Activated CD4-positive, alpha-beta T cell treated with anti-CD3 and anti-CD28 coated beads, Interleukin-2, amount 50 U/mL, for 4 hours (primary cell): ENCODE measurements around the gene REEP3.
A peak's percentile ranks its signal among the peaks of the same experiment; 100 is the strongest.

Source experiments
- DNase-seq, 2 experiments: peaks; one replicate each; pipeline ENCODE4 v3.0.0-alpha.2; 2020

Gene REEP3

GRCh38 chr10:63591600-63592379 is 70.6 kb downstream of the REEP3 start:
- DNase-seq, result no peak

GRCh38 chr10:63593576-63593975 is 72.4 kb downstream of the REEP3 start:
- no peak for DNase-seq

GRCh38 chr10:63595072-63595471 is 73.9 kb downstream of the REEP3 start:
- DNase-seq, result no peak

GRCh38 chr10:63596924-63597323 is 75.7 kb downstream of the REEP3 start:
- no peak for DNase-seq

- no peak for DNase-seq
These were observed 79.3 kb downstream of the REEP3 start for GRCh38 chr10:63600540-63600939.

- no peak for DNase-seq
These were observed 82.7 kb downstream of the REEP3 start for GRCh38 chr10:63603709-63604445.

GRCh38 chr10:63605197-63605967 is 84.2 kb downstream of the REEP3 start:
- DNase-seq, result no peak

GRCh38 chr10:63608511-63608910 is 87.3 kb downstream of the REEP3 start:
- DNase-seq, result no peak

- DNase-seq, result no peak
These were observed 89.9 kb downstream of the REEP3 start for GRCh38 chr10:63611078-63611477.

GRCh38 chr10:63614371-63614891 is 93.2 kb downstream of the REEP3 start:
- DNase-seq, result no peak

- DNase-seq, result no peak
These were observed 97.4 kb downstream of the REEP3 start for GRCh38 chr10:63618552-63618951.

GRCh38 chr10:63619426-63619825 is 98.2 kb downstream of the REEP3 start:
- no peak for DNase-seq

- DNase-seq, result no peak
These were observed 100.9 kb downstream of the REEP3 start for GRCh38 chr10:63622097-63622496.

GRCh38 chr10:63624701-63625100 is 103.5 kb downstream of the REEP3 start:
- no peak for DNase-seq

GRCh38 chr10:63627396-63627795 is 106.2 kb downstream of the REEP3 start:
- no peak for DNase-seq

- no peak for DNase-seq
These were observed 106.7 kb downstream of the REEP3 start for GRCh38 chr10:63627881-63628296.

GRCh38 chr10:63628526-63629362 is 107.5 kb downstream of the REEP3 start:
- no peak for DNase-seq

- peak; percentile 75 to 76 for DNase-seq
These were observed 108.3 kb downstream of the REEP3 start for GRCh38 chr10:63629363-63630084.

GRCh38 chr10:63630085-63630930 is 109.1 kb downstream of the REEP3 start:
- peak; percentile 73 to 79 for DNase-seq

GRCh38 chr10:63630931-63631680 is 109.9 kb downstream of the REEP3 start:
- peak in 1 of 2 experiments; percentile 20 for DNase-seq
